CD4-positive, alpha-beta T cell (primary cell): ENCODE measurements around the gene SLC5A6. TPM values are rescaled to one million over a fixed set of nuclear protein-coding genes. Genes with fewer than 3 reads are reported as not detected.

ENCODE experiments used
- ATAC-seq: fragments of 200-7000 bp; cut with Tn5 transposase; one replicate; pipeline ENCODE4 v1.10.0; 2022; ENCODE audit warnings: mild to moderate bottlenecking; ENCODE audit not compliant: poor library complexity
- CTCF ChIA-PET: fragments of 350-600 bp; sonication (Branson Sonifier 250); formaldehyde crosslinking; loops from one replicate; lab custom pipeline; 2021; ENCODE audit warnings: antibody characterized with exemption, inconsistent platforms; lab: Charles Lee
- POLR2A ChIA-PET: fragments of 350-600 bp; sonication (Branson Sonifier 250); formaldehyde crosslinking; loops from one replicate; lab custom pipeline; 2021; ENCODE audit warnings: antibody characterized with exemption, inconsistent platforms; lab: Charles Lee
- DNase-seq, 14 experiments: peaks; one replicate each; pipeline ENCODE4 v3.0.0-alpha.2; 2013 to 2020; ENCODE audit warnings: mixed read lengths in 2 of 14
- H3K27ac ChIP-seq, 2 donors: one replicate each; pipeline versions ENCODE4 v1.5.1 to v1.7.0; 2013; ENCODE audit warnings: low read length in 2 of 2, low read depth in 1 of 2, mild to moderate bottlenecking in 1 of 2
- H3K27me3 ChIP-seq, 2 experiments: 1 replicate in 1 of 2; 2 replicates in 1 of 2; pipeline versions ENCODE4 v1.6.1 to v1.7.0; 2013; ENCODE audit warnings: low read length in 2 of 2, control low read depth in 1 of 2, mild to moderate bottlenecking in 1 of 2, moderate library complexity in 1 of 2; ENCODE audit not compliant: insufficient read depth in 2 of 2, control insufficient read depth in 1 of 2
- H3K36me3 ChIP-seq: one replicate; pipeline ENCODE4 v1.6.1; 2013; ENCODE audit warnings: low read length, control low read depth; ENCODE audit not compliant: insufficient read depth
- H3K4me1 ChIP-seq: one replicate; pipeline ENCODE4 v1.6.1; 2013; ENCODE audit warnings: low read length, control low read depth; ENCODE audit not compliant: insufficient read depth
- H3K4me3 ChIP-seq: one replicate; pipeline ENCODE4 v1.5.1; 2013; ENCODE audit warnings: mild to moderate bottlenecking, low read length, moderate library complexity
- H3K9me3 ChIP-seq, 2 experiments: 1 replicate in 1 of 2; 2 replicates in 1 of 2; pipeline versions ENCODE4 v1.6.1 to v1.7.0; 2013; ENCODE audit warnings: low read length in 2 of 2, mild to moderate bottlenecking in 2 of 2, control low read depth in 1 of 2, moderate library complexity in 1 of 2; ENCODE audit not compliant: control insufficient read depth in 1 of 2, insufficient read depth in 1 of 2
- H3K27ac Mint-ChIP-seq: one replicate; pipeline ENCODE4 v1.8.0; 2020; ENCODE audit warnings: mixed read lengths
- H3K27me3 Mint-ChIP-seq: one replicate; pipeline ENCODE4 v1.8.0; 2021; ENCODE audit warnings: mixed read lengths
- H3K36me3 Mint-ChIP-seq: one replicate; pipeline ENCODE4 v1.8.0; 2021; ENCODE audit warnings: low read depth, mixed read lengths
- H3K4me1 Mint-ChIP-seq: one replicate; pipeline ENCODE4 v1.8.0; 2021; ENCODE audit warnings: low read depth, mixed read lengths
- H3K4me3 Mint-ChIP-seq: one replicate; pipeline ENCODE4 v1.8.0; 2020; ENCODE audit warnings: mild to moderate bottlenecking, mixed read lengths
- H3K9me3 Mint-ChIP-seq: one replicate; pipeline ENCODE4 v1.8.0; 2020; ENCODE audit warnings: mixed read lengths
- intact Hi-C, 2 experiments: fragments of 100-400 bp; cut with DNase I in 1 of 2; cut with micrococcal nuclease in 1 of 2; formaldehyde crosslinking; loops; one replicate each; pipeline versions ENCODE4 v1.15.1 to v1.9.0; 2023 to 2025; cut with DNase I, micrococcal nuclease
- total RNA-seq, 174 experiments: library from RNA in 2 of 174; stranded (reverse) in 2 of 174; gene quantifications; one replicate each; pipeline ENCODE4 v1.2.3 and lab custom pipeline; 2021 to 2026
- TF ChIP-seq, protein P1 (sequence below): fragments of 200-600 bp; IDR thresholded peaks from one replicate; pipeline ENCODE4 v1.8.0; 2022; ENCODE audit warnings: antibody characterized with exemption, mild to moderate bottlenecking

SLC5A6 gene
- total RNA-seq, 2 experiments from 2014 or later, result 196 to 207 TPM

DNA sequence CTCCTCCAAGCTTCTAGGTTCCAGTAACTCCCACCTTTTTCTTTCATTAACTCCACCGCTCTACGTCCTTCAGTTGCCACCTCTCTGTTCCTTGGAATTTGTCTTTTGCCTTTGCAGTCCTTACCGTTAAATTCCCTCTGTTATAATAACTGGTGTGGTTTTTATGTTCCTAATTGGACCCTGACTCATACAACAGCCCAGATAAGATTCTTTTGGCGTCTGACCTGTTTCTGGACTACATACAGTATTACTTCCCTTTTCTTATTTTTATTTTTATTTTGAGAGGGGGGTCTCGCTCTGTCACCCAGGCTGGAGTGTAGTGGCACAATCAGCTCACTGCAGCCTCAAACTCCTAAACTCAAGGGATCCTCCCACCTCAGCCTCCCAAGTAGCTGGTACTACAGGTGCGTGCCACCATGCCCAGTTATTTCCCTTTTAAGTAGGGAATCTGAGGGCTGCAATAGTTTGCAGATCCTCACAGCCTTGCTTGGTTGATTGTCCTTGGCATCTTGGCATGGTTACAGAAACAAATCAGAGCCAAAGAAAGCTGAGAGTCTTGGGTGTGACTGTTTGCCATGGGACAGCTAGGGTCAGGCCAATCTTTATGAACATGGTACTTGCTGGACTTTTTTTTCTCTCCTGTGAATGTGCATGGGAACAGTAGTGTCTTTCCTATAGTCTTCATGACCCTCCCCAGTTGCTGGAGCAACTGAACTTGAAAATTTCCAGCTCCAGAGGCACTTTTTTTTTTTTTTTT is 41.3 kb downstream of the SLC5A6 start:
- H3K36me3 ChIP-seq, result no peaks in the 10 kb centered on the region
- H3K9me3 ChIP-seq, result no peaks in the 10 kb centered on the region
- Mint-ChIP-seq H3K27ac (no peak overlapping the region), H3K4me3 (no peak overlapping the region), H3K36me3 (no peaks in the 10 kb centered on the region), H3K27me3 (peaks cover 16% of the 10 kb centered on the region), H3K4me1 (peaks cover 4% of the 10 kb centered on the region), H3K9me3 (no peaks in the 10 kb centered on the region)
- intact Hi-C loops, result loop anchor here (1.0 to 2.0 kb wide), 4 partner anchors 22 to 133 kb away; no protein-coding TSS in a partner anchor
- H3K27ac ChIP-seq, result no peak overlapping the region
- no peak overlapping the region for H3K4me3 ChIP-seq
- ChIA-PET POLR2A (no interaction called here), CTCF (interaction anchor here (0.7 to 1.6 kb wide), 12 partner anchors 7 to 210 kb away, joined by 3 to 14 read pairs (median 4); partner anchors contain the start of gene PREB)
- DNase-seq (no peak), ATAC-seq (no peak)
- peaks cover 3 to 5% of the 10 kb centered on the region in 2 experiments for H3K27me3 ChIP-seq
- TF ChIP-seq, protein P1, sequence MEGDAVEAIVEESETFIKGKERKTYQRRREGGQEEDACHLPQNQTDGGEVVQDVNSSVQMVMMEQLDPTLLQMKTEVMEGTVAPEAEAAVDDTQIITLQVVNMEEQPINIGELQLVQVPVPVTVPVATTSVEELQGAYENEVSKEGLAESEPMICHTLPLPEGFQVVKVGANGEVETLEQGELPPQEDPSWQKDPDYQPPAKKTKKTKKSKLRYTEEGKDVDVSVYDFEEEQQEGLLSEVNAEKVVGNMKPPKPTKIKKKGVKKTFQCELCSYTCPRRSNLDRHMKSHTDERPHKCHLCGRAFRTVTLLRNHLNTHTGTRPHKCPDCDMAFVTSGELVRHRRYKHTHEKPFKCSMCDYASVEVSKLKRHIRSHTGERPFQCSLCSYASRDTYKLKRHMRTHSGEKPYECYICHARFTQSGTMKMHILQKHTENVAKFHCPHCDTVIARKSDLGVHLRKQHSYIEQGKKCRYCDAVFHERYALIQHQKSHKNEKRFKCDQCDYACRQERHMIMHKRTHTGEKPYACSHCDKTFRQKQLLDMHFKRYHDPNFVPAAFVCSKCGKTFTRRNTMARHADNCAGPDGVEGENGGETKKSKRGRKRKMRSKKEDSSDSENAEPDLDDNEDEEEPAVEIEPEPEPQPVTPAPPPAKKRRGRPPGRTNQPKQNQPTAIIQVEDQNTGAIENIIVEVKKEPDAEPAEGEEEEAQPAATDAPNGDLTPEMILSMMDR, result no peak
- H3K4me1 ChIP-seq, result peaks cover 8% of the 10 kb centered on the region

DNA sequence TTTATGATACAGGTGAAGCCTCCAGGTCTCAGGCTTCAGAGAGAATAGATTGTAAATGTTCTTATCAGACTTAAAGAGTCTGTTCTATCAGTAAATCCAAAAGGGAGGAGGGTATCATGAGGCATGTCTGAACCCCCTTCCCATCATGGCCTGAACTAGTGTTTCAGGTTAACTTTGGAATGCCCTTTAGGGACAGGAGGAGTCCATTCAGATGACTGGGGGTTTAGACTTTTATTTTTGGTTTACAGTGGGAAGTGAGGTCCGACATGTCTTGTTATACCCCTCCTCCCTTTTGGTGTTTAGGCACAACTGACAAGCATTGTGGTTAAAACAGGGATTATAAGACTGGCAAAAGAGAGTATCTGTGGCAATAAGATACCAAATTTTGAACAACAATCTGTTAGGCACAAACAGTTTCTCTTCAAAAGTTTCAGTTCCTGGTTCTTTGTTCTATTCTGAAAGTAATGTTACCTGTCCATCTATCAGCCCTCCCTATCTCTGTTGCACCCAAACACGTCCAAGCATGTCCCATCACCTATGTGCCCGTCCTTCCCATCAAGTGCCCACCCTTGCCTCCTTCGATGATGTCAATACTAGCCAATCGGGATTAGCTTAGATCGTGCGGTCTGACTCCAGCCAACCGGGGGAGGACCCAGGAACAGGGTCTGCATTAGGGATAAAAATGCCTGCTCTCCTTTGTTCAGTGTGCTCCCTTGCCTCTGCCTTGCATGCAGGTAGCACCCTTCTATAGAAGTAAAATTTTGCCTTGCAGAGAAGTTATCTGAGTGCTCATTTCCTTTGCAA is 46.9 kb downstream of the SLC5A6 start:
- TF ChIP-seq, protein P1, result no peak
- no peaks in the 10 kb centered on the region for H3K9me3 ChIP-seq
- ATAC-seq (no peak), DNase-seq (no peak)
- no peaks in the 10 kb centered on the region for H3K9me3 Mint-ChIP-seq
- H3K4me1 ChIP-seq, result peaks cover 5% of the 10 kb centered on the region
- intact Hi-C loops, result no loop called here
- ChIA-PET POLR2A (interaction anchor here (0.8 kb wide), 1 partner anchor 170 kb away, joined by 3 read pairs; no protein-coding TSS in a partner anchor), CTCF (no interaction called here)
- no peak overlapping the region for H3K27ac Mint-ChIP-seq
- no peaks in the 10 kb centered on the region for H3K36me3 ChIP-seq
- H3K27me3 ChIP-seq, result peaks cover 1 to 3% of the 10 kb centered on the region in 2 experiments
- H3K27me3 Mint-ChIP-seq, result peaks cover 8% of the 10 kb centered on the region
- peaks cover 4% of the 10 kb centered on the region for H3K4me1 Mint-ChIP-seq
- no peaks in the 10 kb centered on the region for H3K36me3 Mint-ChIP-seq
- H3K4me3 Mint-ChIP-seq, result no peak overlapping the region
- H3K27ac ChIP-seq, result no peak overlapping the region
- no peak overlapping the region for H3K4me3 ChIP-seq

DNA sequence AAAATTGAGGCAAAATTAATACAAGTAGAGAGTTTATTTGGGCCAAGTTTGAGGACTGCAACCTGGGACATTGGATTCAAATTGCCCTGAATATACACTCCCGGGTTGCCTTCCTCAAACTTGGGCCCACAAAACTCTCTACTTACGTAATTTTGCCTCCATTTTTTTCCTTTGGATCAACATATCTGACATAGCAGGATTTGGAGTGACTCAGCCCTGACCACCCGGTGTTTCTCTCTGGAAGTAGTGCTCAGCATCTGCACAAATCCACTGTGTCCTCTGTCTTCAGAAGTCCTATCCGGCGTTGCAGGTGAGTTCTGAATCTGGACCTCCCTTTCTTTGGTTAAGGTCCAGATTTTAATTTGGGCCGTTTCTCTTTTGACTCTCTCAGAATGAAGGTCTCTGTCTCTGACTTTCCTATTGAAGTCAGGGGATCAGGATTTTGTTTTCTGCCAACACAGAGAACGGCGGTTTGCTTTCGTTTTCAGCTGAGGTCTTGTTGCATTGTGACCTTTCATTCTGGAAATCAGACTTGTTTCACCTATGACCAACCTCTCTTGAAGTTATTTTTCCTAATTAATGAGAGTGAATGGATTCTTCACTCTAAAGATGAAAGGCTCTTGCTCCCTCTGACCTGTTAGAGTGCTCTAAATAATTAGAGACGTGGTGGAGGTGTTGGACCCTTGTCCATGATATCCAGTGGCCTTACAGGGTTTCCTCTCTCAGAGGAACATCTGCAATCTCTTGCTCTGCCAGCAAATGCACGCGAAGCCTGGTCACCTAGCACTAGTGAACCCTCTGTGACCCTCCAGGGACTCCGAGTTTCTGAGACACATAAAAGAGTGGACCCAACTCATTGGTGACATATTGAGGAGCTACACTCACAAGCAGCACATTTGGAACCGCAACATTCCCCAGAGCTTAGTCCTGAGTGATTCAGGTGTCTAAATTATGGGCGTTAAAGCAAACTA is 49.6 kb downstream of the SLC5A6 start:
- ATAC-seq (no peak), DNase-seq (no peak)
- CTCF ChIA-PET, result no interaction called here
- Mint-ChIP-seq H3K9me3 (no peaks in the 10 kb centered on the region), H3K36me3 (no peaks in the 10 kb centered on the region), H3K27me3 (peaks cover 4% of the 10 kb centered on the region), H3K27ac (no peak overlapping the region), H3K4me1 (no peaks in the 10 kb centered on the region), H3K4me3 (no peak overlapping the region)
- no peaks in the 10 kb centered on the region for H3K27me3 ChIP-seq
- TF ChIP-seq, protein P1, result no peak
- no peak overlapping the region for H3K4me3 ChIP-seq
- POLR2A ChIA-PET, result no interaction called here
- intact Hi-C loops, result no loop called here
- H3K9me3 ChIP-seq, result no peaks in the 10 kb centered on the region
- H3K4me1 ChIP-seq, result no peaks in the 10 kb centered on the region
- H3K27ac ChIP-seq, result no peak overlapping the region
- H3K36me3 ChIP-seq, result no peaks in the 10 kb centered on the region
